Measurements from ENCODE around the gene EDARADD.

The EDARADD gene

DNA sequence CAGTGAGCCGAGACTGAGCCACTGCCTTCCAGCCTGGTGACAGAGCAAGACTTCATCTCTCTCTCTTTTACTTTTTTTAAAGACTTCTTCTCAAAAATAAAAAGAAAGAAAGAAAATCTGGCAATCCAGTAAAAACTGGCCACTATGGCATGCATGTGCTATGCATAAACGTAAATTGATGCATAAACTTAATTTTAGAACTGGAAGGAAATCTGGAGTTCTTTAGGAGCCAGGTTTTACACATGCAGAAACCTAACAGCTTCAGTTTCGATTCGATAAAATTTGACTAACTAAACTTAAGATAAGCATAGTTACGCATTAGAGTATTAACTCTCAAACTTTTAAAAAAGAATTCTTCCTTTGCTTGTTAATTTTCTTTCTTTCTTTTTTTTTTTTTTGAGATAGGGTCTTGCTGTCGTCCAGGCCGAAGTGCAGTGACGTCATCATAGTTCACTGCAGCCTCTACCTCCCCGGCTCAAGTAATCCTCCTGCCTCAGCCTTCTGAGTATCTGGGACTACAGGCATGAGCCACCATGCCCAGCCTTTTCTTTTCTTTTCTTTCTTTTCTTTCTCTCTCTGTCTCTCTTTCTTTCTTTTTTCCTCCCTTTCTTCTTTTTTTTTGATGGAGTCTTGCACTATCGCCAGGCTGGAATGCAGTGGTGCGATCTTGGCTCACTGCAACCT lies 117.8 kb downstream of the EDARADD start:
- in situ Hi-C loops (cut with MboI; ENCODE audit: low sequenced_read_pairs): no loop called here

DNA sequence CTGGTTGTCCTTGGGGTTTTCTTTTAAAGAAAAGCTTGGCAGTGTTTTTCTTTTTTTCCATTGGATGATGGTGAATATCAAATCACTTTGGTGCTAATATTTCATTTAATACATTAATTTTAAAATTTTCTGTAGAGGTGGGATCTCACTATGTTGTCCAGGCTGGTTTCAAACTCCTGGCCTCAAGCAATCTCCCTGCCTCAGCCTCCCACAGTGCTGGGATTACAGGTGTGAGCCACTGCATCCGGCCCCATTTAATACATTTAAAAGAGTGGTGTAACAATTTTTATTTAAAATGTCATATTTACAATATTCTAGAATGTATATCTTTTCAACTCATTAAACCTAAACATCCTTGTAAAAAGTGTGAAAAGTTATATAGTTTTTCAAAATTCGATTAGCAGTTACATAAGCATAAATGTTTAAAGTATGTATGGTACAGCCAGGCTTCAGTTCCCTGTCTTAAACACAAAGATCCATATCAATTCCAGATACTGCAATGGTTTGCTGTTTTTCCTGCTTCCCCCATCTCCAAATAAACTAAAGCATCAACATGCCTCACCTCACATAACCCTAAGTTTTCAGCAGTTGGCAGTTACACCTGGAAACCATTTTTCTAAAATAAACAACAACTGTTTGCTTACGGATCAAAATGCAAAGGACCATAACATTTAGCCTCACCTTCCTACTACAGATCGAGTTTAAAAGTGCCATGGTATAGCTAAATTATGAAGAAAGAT lies 120.8 kb downstream of the EDARADD start:
- in situ Hi-C loops (cut with MboI; ENCODE audit: low sequenced_read_pairs): no loop called here

DNA sequence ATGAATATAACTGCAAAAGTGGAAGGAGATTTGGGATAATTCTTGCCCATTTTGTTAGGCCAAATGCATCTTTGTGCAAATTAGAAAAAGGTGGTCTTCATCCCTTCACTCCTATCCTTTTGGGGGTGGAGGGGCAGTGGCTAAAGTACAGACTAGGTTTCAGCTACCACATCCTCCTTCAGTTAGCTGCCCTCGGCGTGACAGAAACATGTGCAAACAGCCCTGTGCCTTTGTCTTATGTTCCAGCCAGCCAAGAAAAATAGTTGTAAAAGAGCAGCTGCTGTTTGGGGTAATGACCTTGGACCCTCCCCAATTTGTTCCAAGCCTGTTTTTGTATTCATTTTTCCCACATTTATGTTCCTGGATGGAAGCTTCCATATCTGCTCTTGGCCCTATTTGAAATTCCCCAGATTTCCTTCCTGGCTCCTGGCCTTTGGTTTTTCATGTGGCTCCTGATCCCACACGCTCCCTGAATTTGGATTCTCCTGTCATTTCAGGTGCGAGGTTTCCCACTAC lies 121.4 kb downstream of the EDARADD start:
- in situ Hi-C loops (cut with MboI; ENCODE audit: low sequenced_read_pairs): no loop called here

DNA sequence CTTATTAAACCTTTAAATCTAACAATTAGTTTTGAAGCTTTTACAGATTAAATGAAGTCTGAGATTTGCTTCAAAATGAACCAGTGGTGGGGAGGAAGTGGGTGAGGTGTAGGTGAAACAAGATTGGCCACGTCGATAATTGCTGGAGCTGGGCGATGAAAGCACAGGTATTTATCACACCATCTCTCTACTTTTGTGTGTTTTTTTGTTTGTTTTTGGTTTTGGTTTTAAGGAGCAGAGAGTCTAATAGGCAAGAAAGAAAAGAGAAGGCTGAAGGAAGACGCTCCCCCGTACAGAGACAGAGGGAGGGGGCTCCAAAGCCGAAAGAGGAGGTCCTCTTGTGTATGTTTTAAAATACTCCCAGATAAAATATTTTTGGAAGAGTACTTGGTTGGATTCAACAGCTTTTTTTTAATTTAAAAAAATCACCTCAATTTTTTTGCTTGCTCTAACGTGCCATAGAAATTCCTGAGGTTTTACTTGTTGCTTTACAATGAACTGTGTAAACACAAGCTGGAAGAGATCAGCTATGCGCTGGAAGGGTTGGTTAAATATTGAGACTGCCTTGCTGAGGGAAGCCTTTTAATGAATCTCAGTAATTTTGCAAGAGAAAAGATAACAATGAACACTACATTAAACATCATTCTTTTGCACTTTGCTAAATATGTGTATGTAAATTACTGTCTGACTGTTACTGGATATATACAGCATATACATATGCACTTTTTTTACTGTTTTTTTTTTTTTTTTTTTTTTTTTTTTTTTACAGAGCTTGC lies 123.0 kb downstream of the EDARADD start:
- in situ Hi-C loops (cut with MboI; ENCODE audit: low sequenced_read_pairs): no loop called here

DNA sequence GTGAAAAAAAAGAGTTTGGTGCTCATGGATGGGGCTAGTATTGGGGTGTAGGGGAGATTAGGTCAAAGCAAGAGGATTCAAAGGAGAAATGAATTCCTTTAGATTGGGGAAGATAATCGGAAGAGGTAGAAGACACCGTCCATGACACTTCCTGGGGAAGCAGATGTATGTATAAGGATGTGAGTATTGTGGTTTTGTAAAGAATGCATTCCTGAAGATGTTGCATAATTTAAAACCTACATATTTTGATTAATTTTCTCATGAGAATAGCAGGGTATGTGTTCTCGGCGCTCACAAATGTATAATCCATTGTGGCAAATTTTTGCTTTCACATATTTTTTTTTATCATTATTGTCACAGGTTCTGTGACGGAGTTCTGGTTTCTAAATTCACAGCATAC lies 124.2 kb downstream of the EDARADD start:
- in situ Hi-C loops (cut with MboI; ENCODE audit: low sequenced_read_pairs): no loop called here

DNA sequence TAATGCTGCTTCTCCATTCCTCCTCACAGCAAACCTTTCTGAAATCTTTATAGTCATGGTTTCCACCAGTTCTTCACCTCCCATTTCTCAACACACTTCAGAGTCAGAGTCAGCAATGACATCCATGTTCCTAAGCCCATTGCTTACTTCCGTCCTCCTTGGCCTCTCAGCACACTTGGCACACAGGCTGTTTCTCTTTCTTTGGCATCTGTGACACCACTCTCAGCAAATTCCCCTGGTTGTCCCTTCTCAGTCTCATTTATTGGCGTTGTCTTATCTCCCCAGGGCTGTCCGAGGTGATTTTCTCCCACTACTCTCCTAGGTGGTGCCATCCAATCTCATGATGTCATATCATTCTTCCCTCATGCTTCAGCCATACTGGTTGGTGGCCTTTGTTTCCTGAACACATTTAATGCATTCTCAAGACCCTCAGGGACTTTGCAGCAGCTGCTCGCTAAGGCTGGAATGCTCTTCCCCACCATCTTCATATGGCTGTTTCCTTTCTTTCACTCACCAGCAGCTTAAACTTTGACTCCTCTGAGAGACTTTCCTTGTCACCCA lies 126.4 kb downstream of the EDARADD start:
- in situ Hi-C loops (cut with MboI; ENCODE audit: low sequenced_read_pairs): no loop called here

DNA sequence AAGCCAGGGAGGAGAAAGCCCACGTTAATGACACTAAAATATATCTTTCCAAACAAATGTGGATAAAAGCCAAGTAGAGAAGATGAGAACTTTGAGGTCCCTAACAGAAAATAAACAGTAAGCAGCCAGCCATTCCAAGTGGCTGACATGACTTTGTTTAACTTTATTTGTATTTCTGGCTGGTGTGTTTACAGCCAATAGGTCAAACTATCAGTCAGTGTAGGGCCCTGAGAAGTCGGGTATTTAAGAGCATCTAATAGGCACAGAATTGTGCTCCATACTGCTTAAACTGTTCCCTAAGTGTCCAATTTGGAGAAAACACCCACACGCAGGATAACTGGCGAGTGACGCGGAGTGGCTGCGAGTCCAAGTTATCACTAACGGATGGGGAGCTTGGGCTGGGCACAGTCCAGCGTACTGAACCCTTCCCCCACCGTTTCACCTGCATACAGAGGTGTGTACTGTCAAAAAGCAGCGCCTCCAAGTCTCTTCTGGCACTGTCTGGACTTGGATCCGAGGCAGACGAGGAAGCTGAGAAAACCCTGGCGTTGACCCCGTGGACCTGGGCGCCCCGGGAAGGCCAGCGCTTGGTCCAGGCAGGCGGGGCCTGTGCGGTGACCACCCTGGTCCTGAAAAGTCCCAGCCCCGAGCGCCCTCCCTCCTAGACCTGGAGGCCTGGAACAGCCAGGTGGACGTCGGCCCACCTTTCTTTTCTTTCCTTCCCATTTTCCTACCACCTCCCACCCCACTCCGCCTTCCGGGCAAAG lies 129.0 kb downstream of the EDARADD start:
- in situ Hi-C loops (cut with MboI; ENCODE audit: low sequenced_read_pairs): no loop called here

DNA sequence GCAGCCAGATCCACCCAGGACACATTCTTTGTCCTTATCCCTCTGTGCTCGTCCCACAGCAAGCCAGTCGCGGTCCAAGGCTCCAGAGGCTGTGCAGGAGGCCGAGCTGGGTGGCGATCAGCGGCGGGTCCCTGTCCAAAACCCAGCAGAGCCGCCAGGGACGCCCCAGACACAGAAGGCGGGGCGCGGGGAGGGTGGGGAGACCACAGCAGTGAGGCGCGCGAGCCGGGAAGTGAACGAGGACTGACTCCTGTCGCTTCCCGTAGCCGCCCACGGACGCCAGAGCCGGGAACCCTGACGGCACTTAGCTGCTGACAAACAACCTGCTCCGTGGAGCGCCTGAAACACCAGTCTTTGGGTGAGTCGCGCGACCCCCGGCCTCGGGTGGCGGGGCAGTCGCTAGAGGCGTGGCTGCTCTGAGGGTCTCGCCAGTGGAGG lies 129.6 kb downstream of the EDARADD start, which contains the start of gene LGALS8:
Gene LGALS8, plus strand, starts transcription at position 279 of the 438 bp plus-strand sequence. CDS start 2,089 bp downstream, outside the sequence.
- in situ Hi-C loops (cut with MboI; ENCODE audit: low sequenced_read_pairs): no loop called here

DNA sequence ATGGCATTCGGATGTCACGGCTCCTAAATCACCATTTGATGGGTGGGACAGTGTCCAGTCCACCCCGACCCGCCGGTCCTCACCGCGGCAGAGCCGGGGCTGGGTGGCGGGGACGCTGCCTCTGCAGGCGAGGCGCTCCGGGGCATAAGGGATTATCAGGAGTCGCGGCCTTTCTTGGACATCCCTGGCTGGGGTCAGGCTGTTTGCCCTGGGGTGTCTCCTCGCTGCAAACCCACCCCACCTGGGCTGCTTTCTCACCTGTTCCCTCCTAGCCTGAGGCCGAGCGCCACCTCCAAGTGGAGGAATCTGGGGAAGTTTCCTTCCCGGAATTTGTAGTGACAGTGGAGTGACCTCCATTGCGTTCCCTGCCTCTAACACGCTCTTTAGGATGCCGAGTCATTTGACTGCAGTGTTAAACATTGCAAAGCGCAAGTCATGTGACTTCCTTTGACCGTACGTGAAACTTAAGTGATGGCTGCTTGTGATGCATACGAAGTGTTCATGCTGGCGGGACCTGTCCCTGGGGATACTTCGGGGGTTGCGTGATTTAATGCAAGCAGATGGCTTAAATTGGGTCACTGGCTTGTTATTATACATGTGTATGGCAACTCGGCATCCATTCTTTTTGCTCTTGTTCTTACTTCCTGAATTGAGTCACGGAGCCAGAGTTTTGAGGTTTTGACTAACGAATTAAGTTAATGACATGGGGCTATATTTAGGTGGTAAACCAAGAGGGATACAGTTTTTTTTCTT lies 130.2 kb downstream of the EDARADD start:
- in situ Hi-C loops (cut with MboI; ENCODE audit: low sequenced_read_pairs): no loop called here

DNA sequence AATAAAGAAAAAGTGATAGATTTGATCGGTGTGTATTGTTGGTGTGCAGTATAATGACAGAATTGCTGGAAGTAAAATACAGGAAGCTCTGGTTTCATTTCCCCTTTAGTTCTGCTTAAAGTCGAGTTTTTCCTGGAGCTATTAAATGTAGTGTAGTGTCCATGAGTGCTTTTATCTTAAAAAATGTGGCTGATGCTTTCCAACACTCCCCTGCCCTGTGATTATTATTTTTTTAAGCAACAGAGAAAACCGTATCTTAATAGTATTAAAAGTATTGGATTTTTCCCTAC lies 130.8 kb downstream of the EDARADD start:
- in situ Hi-C loops (cut with MboI; ENCODE audit: low sequenced_read_pairs): no loop called here

DNA sequence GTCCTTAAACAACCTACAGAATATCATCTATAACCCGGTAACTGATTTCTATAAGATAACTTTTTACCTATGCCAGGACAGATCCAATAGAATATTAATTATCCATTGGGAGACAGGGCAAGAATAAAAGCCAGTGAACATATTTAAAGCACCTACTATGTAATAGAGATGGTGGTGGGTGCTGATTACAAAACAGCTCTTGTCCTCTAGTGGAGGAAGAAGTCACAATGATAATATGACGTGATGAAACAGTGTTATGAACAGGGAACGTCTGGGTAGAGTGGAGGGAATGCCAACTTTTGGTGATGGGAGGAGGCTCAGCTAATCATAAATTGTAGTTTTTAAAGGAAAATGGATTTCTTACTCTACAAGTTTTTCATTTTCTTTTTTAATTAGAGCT lies 132.0 kb downstream of the EDARADD start:
- in situ Hi-C loops (cut with MboI; ENCODE audit: low sequenced_read_pairs): no loop called here

DNA sequence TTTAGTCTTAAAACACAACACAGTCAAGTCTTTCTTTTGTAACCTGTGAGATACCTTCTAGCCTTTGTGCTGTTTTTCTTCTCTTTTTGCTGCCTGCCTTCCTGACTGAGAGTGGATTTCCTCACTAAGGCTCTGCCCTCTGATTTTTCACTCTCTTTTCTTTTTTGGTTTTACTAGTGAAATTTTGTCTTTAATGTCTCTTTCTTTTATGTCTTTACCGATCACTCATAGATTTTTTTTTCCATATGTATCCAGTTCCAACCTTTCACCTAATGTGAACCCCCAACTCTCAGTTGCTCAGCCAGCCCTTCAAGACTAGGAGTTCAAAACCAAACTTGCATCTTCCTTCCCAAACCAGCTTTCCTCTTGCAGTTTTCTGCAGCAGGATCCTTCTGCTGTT lies 136.2 kb downstream of the EDARADD start:
- in situ Hi-C loops (cut with MboI; ENCODE audit: low sequenced_read_pairs): no loop called here

DNA sequence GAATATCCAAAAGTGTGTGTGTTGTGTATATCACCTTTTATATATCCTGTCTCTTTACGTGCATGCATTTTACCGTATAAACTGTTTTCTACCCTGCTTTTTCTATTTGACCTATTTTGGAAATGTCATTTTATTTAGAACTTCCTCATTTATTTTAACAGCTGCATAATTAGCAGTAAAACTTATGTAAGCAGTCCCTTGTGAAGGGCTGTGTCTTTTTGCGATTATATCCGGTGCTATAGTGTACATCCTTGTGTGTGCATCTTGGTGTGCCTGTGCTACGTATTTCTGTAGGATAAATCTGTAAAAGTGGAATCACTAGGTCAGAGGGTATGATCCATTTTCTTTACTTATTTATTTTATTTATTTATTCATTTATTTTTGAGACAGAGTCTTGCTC lies 136.9 kb downstream of the EDARADD start:
- in situ Hi-C loops (cut with MboI; ENCODE audit: low sequenced_read_pairs): no loop called here

DNA sequence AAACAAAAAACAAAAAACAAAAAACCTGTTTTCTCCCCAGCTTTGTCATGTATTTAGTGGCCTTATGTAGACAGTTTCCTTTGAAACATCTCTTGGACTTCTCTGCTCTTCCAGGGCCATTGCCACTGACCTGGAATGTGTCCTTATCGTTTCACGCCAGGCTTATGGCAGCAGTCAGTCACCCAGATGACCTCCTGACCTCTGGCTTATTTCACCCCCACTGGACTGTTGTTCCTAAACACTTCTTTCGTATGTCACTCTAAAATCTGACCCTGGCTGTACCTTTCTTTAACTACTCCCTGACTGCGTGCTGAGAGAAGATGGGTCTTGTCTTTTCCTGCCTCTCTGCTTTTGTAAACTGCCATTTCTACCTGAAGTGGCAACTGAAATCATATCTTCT lies 138.8 kb downstream of the EDARADD start:
- in situ Hi-C loops (cut with MboI; ENCODE audit: low sequenced_read_pairs): no loop called here

DNA sequence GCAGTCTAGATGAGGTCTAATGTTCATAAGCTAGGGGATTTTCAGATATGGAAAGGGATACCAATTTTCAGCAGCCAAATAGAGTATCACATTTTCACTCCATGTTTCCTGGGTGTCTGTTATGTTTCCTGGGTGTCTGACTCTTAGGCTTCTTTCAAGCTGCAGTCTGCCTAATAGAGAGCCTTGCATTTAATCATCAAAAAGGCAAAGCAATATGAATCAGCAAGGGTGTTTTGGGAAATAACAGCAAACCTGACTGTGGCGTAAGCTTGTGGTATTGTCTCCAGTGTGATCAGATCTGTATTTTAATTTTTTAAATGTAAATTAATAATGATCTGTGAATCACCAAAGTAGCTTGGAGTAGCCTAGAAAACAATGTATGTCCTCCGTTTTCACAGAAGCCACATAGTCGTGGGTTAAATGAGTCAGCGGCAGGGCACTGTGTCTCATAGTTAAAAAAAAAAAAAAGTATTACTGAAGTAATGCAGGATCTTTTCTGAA lies 140.1 kb downstream of the EDARADD start:
- in situ Hi-C loops (cut with MboI; ENCODE audit: low sequenced_read_pairs): no loop called here
